HFFc6 (cell line): ENCODE measurements around the gene TMEM245. TPM values are rescaled to one million over a fixed set of nuclear protein-coding genes. Genes with fewer than 3 reads are reported as not detected.

Experiments
- DNase-seq: peaks from one replicate; pipeline ENCODE4 v3.0.0-alpha.2; 2018
- H3K27ac Mint-ChIP-seq: 2 replicates; pipeline ENCODE4 v1.8.0; 2020; ENCODE audit warnings: mild to moderate bottlenecking, mixed read lengths
- H3K27me3 Mint-ChIP-seq: 2 replicates; pipeline ENCODE4 v1.8.0; 2021; ENCODE audit warnings: mild to moderate bottlenecking, moderate library complexity, mixed read lengths; ENCODE audit not compliant: insufficient read depth
- H3K36me3 Mint-ChIP-seq: 2 replicates; pipeline ENCODE4 v1.8.0; 2021; ENCODE audit warnings: low read depth, mixed read lengths
- H3K4me1 Mint-ChIP-seq: 2 replicates; pipeline ENCODE4 v1.8.0; 2020; ENCODE audit warnings: low read depth, mixed read lengths
- H3K4me3 Mint-ChIP-seq: 2 replicates; pipeline ENCODE4 v1.8.0; 2020; ENCODE audit warnings: mild to moderate bottlenecking, moderate library complexity, mixed read lengths
- H3K9me3 Mint-ChIP-seq: 2 replicates; pipeline ENCODE4 v1.8.0; 2020; ENCODE audit warnings: mild to moderate bottlenecking, mixed read lengths
- CTCF ChIP-seq: fragments of 200-600 bp; sonication (generic); IDR thresholded peaks from 2 replicates; pipeline ENCODE4 v1.5.0; 2021; ENCODE audit warnings: antibody characterized with exemption, mild to moderate bottlenecking
- total RNA-seq, 6 experiments: library from RNA; stranded (reverse); fragmentation: NEBNext Ultra II Directional; extraction: Animal tissue kit (Norgen Biotek cat#: 25700); gene quantifications; 2 replicates in 1 of 6; 3 replicates in 5 of 6; pipeline ENCODE4 v1.2.3, GENCODE V29; 2021

The TMEM245 gene
- total RNA-seq, 6 experiments from 2014 or later: 52.1 to 61.8 (median 57.4) TPM

GRCh38 chr9:109017493-109017892 is 102.3 kb downstream of the TMEM245 start:
- Mint-ChIP-seq H3K4me1 (peaks cover 28% of the 10 kb centered on the region), H3K27ac (no peak overlapping the region; the same call in 1 of the 2 replicates), H3K36me3 (peaks cover 15% of the 10 kb centered on the region), H3K27me3 (peaks cover 3% of the 10 kb centered on the region), H3K9me3 (no peaks in the 10 kb centered on the region), H3K4me3 (no peak overlapping the region)
- no peak for TF ChIP-seq CTCF
- DNase-seq: no peak

GRCh38 chr9:109017061-109017460 is 102.7 kb downstream of the TMEM245 start:
- TF ChIP-seq CTCF: no peak
- no peak for DNase-seq
- H3K36me3 Mint-ChIP-seq: peaks cover 18% of the 10 kb centered on the region
- H3K27me3 Mint-ChIP-seq: peaks cover 5% of the 10 kb centered on the region
- H3K4me3 Mint-ChIP-seq: no peak overlapping the region
- H3K4me1 Mint-ChIP-seq: peaks cover 28% of the 10 kb centered on the region
- no peak overlapping the region for H3K27ac Mint-ChIP-seq
- H3K9me3 Mint-ChIP-seq: no peaks in the 10 kb centered on the region

GRCh38 chr9:109016132-109016531 is 103.6 kb downstream of the TMEM245 start:
- Mint-ChIP-seq H3K27ac (no peak overlapping the region), H3K4me1 (peaks cover 38% of the 10 kb centered on the region), H3K36me3 (peaks cover 23% of the 10 kb centered on the region), H3K4me3 (no peak overlapping the region), H3K9me3 (no peaks in the 10 kb centered on the region), H3K27me3 (peaks cover 5% of the 10 kb centered on the region)
- no peak for TF ChIP-seq CTCF
- DNase-seq: no peak

- DNase-seq: no peak
- H3K27me3 Mint-ChIP-seq: peaks cover 5% of the 10 kb centered on the region
- H3K9me3 Mint-ChIP-seq: no peaks in the 10 kb centered on the region
- peak overlapping the region; percentile 89; the same call in 1 of the 2 replicates for H3K4me3 Mint-ChIP-seq
- no peak for TF ChIP-seq CTCF
- peak overlapping the region; percentile 87 for H3K27ac Mint-ChIP-seq
- H3K4me1 Mint-ChIP-seq: peaks cover 50% of the 10 kb centered on the region
- H3K36me3 Mint-ChIP-seq: peaks cover 21% of the 10 kb centered on the region
Measured at GRCh38 chr9:109014608-109015280, 105.0 kb downstream of the TMEM245 start.

GRCh38 chr9:109013679-109014607 is 105.8 kb downstream of the TMEM245 start:
- no peak for TF ChIP-seq CTCF
- Mint-ChIP-seq H3K27ac (peak overlapping the region; percentile 87), H3K36me3 (peaks cover 19% of the 10 kb centered on the region), H3K4me3 (peak overlapping the region; percentile 89), H3K27me3 (peaks cover 5% of the 10 kb centered on the region), H3K9me3 (no peaks in the 10 kb centered on the region), H3K4me1 (peaks cover 56% of the 10 kb centered on the region)
- DNase-seq: peak; percentile 28
